Measurements from ENCODE around the gene MAP2.
A peak's percentile ranks its signal among the peaks of the same experiment; 100 is the strongest.

Gene MAP2

DNA sequence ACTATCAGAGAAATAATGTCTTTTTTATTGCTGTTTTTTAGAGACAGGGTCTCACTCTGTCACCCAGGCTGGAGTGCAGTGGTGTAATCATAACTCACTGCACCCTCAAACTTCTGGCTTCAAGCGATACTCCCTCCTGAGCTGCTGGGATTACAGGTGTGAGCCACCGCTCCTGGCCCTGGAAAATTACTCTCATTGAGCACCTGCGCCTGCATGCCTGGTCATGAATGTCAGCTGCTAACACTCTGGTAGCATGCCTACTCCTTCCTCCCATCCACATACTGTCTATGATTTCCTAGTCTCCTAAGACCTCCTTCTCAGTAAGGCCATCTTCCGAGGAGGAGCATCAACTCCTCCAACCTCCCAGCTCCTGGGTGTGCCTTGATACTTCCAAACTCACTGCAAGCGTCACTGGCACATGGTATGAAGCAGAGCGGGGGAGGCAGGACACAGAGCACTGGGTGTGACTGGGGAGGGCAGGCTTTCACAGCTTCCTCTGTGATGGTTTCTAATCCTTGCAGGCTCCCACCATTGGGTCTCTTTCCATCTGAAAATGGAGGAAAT, 1.6 kb upstream of the MAP2 start:
- no peak for DNase-seq

DNA sequence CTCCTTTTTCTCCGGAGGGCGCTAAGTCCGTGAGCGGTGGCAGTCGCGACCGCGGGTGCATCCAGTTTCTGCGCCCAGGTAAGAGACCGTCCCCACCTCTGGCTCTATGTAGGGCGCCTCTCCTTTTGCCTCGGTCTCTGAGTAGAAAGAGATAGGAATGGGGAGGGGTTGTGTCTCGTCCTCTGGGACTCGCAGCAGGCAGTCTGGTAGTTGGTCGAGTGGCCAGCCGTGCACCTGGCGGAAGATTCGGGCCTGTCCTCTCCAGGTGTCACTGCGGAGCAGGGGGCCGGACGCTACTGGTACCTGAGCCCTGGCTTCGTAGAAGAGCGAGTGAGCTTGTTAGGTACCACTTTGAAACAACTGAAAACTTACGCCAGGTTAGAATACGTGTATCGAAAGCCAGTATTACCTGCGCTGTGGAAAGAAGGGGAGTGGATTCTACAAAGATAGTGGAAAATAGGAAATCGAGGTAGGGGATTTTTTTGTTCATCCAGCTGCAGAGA, 403 bp downstream of the MAP2 start:
- DNase-seq = peak in 7 of 56 donors; percentile 1 to 49 (median 18)

DNA sequence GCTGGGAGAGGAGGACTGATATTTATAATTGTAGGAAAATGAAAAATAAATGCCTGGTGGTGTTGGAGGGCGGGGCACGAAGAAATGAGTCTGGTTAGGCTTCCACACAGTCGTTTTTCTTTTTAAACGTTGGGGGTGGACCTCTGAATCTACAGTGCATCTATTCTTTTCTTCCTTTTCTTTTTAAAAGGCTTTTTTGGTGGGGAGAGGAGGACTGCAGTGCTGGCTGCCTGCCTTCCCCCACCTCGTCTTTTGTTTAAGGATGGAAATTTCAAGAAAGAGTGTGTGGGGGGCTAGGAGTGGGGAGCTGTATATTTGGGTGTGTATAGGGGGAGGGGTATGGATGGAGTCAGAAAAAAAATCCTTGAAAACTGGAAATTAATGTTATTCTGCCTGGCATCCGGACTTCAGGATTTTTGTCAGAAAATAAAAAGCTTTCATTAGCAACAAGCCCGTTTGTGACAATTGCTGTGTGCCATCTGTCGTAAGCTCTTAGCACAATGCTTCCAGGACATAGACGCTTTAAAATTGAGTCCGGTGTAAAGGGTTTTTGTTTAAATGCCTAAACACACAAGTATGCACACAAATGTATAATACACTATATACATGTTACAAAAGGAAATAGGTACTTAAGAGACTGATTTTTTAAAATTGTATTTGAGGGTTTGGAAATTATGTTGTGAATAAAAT, 1.1 kb downstream of the MAP2 start:
- DNase-seq = peak in 2 of 56 donors; percentile 16 to 51

DNA sequence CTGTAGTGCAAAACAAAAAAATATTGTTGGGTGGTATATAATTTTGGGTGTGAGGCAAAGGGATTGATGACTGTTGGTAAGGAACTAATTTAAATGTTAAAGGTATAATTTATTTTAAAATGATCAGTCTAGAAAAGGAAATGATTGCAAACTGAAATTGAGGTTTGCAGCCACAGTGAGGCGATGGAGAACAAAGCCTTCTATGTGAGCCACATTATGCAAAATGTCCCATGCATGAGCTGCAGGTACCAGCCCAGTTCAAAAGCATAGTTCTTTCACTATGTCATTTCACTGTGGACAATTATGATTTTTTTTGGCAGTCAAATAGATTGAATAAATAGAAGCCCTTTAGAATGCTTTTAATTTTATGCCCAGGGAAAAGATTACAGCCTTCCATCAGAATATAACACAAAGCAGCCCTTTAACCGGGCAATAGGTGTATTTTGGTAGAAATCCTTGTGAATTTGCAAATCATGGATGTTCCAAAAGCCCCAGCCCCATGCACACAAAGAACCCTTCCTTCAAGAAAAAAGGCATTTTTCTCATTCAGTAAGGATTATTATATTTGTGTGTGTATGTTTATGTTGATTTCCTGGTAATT, 1.7 kb downstream of the MAP2 start:
- DNase-seq = peak in 11 of 56 donors; percentile 1 to 45 (median 9)

DNA sequence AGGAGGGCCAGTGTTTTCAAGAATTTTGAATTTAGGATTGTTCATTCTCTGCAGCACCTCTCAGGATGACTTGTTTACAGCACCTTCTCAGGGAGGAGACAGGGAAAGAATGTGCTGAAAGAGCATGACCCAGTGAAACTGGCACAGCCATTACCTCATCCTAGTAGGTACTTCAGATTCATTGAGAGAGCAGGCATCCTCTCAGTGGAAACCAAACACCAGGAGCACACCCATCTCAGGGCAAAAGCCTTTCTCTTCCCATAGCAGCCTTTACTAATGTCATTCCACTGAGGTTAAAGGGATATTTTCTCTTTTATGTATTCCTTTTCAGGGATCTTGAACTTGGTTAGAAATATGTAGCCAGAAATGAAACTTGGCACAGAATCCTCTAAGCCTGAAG, 2.6 kb downstream of the MAP2 start:
- DNase-seq = no peak

DNA sequence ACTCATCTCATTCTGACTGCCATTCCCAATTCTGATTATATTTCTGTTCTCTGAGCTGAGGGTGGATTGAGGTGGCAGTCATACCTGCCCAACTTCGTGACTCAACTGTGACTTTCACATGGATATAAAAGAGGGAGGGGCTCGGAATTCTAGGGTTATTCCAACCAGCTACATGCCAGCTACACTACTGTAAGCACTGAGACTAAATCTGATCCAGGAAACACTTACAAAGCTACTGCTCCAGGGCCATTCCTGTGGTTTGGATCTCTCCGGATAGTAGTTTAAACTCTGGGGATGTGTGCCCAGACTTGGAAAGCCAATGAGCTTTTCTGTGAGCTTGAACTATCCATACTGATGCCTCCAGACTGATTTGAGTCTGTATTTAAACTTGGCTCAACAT, 7.9 kb downstream of the MAP2 start:
- DNase-seq = no peak

DNA sequence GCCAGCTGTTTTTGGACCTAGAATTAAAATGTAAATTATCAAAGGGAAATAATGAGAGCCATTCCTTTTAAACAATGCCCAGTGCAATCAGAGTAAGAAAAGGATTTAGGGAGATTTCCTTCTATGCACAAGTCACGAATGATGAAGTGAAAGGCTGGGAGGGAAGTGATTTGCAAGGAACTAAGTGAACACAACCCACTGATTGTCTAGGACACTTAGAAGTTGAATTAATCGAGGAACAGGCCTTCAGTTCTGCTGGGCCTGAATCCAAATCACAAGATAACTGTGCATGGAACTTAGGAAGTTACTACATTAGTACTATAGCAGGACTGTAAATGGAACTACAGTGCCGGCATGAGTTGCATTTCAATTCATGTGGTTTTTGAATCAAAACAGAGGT, 17.7 kb downstream of the MAP2 start:
- peak in 2 of 56 donors; percentile 4 to 52 for DNase-seq

DNA sequence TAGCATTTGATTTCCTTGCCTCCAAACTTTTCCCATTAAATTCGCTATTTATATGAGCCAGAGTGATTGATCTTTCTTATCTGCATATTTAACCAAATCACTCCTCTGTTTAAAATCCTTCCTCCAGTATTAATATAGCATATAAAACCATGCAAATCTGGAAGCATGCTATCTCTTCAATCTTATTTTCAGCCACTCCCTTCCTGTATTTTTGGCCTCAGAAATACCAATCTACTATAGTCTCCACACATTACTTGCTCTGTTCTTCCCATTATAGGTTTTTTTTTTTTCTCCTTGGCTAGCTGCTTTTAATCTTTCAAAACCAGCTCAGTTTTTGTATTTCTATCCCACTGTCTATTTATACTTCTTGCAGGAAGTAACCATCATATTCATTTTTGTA, 19.1 kb downstream of the MAP2 start:
- DNase-seq = no peak

DNA sequence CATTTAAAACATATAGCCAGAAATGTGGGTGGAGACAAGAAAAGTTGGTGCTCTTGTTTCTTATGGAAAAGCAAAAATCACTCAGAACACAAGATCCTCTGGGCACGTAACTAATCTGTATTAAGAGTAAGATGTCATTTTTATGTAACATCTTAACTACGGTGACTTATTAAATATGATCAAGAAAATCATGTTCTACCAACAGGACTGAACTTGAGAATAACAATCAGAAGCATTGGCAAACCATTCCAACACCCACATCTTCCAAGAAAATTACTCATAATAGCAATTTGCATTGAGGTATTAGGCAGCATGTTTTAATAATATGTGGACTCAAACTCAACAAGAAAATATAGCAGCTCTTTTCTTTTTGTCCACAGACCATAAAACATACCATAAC, 21.6 kb downstream of the MAP2 start:
- no peak for DNase-seq

DNA sequence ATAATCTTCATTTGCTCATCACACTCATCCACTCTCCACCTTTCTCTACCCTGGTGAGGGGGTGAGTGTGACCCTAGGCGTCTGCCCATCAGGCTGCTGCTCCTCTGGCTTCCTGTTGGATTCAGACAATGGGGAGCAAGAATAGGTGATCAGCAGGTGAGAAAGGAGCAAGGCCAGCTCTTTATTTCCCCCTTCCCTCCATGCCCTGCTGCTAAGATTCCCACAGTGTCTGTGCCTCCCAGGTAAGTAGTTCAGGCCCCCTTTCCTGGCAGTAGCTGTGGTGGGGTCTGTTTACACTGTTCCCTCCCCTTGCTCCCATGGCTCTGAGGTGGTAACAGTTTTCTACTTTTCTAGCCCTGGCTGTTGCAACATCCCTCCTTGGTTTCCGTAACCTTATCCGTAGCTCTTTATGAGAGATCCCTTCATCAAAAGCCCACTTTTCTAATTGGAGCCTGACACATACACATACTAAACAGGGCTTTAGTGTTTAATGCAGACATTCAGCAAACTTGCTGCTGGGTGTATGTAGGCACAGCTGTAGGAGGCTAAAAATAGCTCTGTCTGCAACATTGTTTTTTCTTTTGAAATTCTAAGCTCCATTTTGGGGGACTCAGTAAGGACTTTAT, 27.5 kb downstream of the MAP2 start:
- no peak for DNase-seq

DNA sequence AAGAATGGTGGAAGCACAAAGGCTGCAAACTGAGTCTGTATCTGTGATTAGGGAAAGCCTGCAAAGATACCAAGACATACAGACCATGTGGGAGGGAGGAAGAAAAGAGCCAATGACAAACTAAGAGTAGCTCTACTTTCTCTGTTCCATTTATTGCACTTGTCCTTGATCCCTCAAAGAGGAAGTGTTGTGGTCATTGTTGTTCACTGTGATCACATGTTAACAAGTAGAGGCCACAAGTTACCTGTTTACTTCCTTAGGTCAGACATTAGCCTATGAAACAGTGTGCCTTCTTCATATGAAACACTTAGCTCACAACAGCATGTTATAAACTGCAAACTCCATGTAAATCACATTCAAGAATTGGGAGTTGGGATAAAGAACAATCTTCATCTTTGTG, 32.6 kb downstream of the MAP2 start:
- no peak for DNase-seq

DNA sequence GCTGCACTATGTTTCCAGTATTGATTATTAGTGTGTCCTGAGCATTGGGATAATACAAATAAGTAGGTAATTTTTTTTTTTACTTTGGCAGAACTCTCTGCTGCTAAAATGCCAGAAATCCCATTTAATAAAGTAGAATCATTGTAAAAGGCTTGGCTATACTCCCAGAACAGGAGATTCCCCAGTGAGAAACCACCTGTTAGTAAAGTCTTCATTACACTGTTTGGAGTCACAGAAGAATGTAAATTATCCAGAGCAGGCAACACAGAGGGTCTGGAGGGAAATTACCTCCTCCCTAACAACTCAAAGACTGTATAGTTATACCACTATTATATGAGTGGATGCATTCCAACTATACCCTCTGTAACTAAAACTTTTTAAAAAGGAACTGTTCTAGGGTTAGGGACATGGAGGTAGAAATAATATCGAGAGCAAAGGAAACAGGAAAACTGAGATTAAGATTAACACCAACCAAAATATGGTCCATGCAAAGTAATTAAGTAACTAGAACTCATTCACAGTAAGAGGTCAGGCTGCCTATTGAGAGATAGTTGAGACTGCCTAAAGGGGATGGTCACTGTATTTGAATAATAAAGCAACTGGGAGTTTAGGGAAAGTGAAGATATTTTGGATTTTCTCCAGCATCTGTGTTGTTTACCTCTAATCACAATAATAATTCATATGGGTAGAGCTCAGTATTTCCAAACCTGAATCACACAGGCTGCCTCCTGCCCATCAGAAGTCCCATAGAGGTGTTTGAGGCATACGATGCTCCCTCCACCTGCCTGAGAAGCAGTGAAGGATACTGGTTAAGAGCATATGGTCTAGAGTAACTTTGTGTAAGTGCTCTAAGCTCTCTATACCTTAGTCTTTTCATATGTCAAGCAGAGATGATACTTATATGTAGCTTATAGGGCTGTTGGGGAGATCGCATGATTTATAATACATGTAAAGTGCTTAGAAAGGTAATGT, 34.4 kb downstream of the MAP2 start:
- DNase-seq = no peak

DNA sequence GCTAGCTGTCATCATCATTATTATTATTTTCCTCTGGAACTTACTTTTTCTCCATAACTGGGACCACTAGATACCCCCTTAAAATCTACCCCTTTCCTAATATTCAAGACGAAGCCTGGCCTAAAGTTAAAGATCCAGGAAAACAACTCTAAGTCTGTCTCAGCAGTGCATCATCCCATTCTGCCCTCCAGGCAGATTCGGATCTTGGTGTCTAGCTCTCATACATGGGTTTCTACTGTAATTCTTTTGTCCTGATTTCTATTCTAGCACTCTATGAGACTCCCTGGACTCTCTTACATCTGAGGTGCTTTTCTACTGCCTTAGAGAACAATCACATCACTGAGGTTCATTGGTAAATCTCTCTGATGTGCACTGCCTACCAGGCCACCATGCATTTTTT, 35.5 kb downstream of the MAP2 start:
- no peak for DNase-seq

DNA sequence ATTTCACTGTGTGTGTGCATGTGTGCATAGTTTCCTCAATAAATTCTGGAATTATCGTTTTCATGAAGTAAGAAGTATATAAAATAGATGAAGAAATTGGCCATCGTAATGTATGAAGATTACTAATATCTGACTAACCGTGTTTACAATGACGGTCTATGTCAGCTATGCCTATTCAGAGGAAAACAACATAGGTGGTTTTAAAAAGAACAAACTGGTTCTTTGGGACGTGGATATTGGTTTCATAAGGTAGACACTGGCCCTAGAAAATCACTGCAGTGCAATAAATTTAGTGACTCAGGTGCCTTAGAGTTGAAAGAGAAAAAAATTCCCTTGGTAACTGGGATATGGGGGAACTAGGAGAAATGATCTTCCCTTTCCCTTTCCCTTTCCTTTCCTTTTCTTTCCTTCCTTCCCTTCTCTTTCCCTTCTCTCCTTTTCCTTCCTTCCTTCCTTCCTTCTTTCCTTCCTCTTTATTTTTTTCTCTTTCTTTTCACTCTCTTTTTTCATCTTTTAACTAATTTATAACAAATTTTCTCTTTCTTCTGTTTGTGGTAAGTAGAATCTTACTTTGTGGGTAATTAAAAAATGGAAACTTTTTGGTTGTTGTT, 36.4 kb downstream of the MAP2 start:
- no peak for DNase-seq

DNA sequence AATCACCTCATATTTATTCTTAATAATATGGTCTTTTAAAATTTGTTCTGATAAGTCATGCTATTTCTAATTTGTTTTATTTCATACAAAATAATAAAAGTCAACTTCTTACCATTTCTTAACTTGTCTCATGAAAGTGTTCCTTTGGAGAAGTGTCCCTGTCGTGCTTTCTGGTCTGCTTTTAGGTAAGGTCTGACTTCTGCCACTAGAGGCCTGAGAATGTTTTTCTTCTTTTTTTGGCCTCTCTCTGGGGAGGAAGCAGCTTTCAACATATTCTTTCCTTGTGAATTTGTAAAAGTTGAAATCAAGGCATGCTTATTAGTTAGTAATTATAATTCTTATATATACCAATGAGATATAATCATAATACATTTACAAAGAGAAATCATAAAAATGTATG, 39.4 kb downstream of the MAP2 start:
- DNase-seq = no peak

DNA sequence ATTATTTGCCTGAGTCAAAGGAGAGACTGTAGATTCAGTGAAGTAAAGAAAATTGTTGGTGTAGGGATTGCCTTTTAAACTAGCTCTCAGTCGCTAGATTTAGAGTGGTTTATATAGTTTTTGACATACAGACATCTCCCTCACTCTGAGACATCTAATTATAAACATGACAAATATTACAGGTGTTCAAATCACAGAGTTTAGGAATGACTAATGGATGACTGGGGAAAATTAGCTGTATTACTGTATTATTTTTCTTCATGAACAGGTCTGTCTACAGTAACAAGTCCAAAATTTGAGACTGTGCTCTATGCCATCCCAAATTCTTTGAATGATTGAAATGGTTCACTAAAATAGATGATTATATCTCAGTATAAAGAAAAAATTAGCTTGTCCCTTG, 40.0 kb downstream of the MAP2 start:
- no peak for DNase-seq

DNA sequence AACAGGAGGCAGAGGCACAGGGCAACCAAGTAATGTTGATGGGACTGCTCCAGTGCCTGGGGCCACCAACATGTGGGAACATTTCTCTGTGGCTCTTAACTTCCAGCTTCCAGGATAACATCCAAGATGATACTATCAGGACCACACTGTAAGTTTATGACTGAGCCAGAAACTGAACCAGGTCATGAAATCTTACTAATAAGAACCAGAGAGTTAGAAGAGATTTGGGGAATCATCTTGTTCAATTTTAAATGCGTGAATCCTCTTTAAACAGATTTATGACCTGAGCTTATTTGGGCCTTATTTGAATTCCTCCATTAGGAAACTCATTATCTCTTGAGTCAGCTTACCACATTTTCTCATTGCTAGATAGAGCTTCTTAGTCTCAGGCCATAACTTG, 45.0 kb downstream of the MAP2 start:
- no peak for DNase-seq

DNA sequence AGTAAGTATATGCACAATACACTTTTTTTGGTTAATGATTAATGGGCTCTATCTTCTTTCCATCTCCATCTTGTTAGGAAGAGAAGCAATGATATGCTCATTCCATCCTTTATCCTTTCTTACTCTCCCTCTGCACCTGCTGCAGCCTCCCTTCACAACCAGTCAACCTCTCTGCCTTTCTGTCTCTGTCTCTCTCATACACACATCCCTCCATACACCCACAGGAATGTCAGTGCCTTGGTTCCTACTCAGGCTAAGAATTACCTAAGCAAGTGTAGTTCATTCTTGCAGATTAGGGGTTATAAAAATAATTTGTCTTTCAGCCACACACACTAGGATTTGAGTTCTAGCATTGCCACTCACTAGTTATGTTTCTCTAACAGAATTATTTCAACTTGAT, 45.6 kb downstream of the MAP2 start:
- no peak for DNase-seq

DNA sequence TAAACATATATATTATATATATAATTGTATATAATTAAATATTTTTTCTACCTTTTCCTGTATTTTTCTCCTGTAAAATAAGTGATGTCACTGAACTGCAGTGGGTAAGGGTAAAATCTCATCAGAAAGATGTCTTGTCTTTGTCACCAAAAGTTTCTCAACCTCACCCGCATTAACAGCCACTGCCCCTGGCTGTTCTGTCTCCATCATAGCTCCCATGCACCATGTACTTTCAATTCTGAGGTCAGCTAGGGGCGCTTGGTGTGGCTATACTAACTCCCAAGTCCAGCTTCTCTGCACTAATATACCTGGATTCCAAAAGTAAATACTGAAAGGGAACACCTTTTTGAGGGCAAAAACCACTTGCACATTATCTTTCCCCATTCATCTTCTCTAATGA, 46.6 kb downstream of the MAP2 start:
- DNase-seq = no peak

DNA sequence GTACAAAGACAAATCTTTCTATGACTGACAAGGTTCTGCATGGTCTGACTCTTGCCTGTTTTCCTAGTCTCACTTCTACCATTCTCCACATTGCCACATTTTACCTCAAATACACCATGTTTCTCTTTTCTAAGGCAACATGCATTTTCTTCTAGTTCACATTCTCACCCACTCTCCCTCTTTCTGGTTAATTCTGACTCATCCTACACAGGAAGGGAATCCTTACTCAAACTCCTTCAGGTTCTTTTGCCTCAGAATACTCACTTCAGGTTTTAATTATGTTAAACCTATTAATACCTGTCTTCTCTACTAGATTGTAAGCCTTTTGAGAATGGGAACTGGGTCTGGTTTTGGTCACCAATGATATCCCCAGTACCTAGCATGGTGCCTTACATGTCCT, 47.2 kb downstream of the MAP2 start:
- no peak for DNase-seq
